HG02938 (cell line): Measurements from ENCODE around the gene BLID.

Experiments
- ATAC-seq: cut with Tn5 transposase; IDR thresholded peaks from one replicate; pipeline ENCODE4 v1.9.1; 2021; ENCODE audit warnings: mild to moderate bottlenecking, moderate library complexity; ENCODE audit not compliant: unreplicated experiment

BLID gene

DNA sequence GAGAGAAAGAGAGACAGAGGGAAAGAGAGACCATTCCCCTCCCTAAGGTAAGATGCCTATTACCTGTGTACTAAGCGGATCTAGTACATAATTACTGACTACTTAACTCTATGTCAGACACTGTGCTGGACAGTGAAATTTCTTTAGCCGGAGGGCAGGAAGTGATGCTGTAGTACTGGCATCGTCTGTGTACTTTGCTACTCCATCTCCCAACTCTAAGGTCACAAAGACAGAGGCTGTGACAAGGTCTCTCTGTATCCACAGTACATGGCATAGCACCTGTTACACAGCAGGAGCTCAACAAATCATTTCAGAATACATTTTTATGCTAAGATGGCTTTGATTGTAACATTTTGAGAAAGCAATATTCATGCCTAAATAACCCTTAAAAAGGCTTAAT, 9.0 kb downstream of the BLID start:
- no peak for ATAC-seq

DNA sequence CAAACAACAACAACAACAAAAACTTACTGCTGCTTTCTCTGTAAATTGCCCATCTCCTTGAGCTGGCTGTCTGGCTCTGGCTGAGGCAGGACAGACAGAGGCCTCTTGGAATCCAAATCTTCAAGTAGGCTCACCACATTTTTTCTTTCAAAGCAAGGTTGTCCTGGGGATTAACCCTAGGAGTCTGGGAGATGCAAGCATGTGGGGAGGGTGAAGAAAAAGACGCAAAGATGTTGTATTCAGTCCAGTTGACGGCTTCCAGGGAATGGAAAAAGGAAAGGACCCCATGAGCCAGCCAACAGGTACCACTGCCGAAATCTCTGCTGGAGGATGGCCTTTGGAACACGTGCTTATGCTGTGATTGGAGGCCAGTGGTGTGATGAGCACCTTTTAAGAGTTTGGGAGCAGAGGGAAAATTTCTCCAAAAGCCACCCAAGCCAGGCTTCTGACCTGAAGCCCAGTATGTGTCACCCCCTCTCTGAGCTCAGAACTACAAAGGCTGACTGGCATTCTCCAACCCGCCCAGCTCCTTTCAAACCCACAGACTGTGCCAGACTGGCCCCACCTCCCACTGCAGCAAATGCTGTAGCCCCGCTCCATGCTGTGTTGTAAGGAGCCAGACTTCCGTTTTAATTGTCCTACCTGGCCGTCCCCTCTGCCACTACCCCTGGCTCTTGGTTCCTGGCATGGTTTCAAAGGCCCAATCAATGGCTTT, 10.8 kb downstream of the BLID start:
- no peak for ATAC-seq

DNA sequence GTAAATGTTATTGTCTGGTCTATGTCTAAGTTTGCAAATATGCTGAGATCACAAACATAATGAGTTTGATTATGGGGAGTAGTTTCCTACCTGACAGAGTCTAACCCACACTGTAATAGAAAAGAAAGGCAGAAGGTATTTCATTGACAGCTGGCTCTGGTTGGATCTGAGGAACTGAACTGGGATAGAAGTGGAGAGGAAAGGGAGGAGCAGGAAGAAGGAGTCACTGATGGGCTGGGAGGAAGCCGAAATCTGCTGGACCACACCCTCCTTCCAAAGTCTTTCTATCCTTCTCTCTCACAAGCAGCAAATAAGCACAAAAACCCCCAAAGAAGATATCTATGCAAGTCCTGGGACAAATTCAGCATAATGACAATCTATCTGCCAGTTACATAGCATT, 11.7 kb downstream of the BLID start:
- ATAC-seq = no peak

DNA sequence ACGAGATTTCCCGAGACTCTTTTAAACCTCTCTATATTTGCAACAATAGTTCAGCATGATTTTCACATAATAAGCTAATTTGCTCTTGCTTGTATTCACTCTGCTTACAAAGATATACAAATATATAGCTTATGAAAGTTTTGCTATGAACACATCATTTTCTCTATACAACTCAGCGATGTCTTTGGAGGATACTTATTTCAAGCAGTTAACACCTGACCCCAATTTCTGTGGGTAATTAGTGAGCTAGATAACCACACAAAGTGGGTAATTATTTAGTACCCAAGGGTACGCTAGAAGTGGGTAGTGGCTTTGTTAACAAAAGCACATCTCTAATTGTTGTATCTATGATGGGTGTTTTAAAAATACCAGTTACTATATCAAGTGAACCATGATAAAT, 12.3 kb downstream of the BLID start:
- no peak for ATAC-seq

DNA sequence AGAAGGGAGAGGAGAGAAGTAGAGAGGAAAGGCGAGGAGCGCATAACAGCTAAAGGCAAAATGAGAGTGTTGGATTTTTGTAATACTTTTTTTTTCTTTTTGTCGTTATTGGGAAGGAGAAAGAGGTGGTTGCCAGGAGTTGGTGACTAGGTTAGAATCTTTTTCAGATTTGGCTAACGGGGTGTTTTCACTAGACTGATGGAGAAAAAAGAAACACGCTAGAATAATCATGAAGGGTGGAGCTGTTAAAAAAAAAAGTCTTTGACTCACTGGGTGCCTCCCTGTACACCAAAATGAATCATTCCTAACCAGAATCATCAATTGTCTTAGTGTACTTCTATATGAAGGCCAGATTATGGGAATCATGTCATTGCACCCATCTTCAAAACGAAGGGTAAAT, 12.7 kb downstream of the BLID start:
- ATAC-seq = no peak

DNA sequence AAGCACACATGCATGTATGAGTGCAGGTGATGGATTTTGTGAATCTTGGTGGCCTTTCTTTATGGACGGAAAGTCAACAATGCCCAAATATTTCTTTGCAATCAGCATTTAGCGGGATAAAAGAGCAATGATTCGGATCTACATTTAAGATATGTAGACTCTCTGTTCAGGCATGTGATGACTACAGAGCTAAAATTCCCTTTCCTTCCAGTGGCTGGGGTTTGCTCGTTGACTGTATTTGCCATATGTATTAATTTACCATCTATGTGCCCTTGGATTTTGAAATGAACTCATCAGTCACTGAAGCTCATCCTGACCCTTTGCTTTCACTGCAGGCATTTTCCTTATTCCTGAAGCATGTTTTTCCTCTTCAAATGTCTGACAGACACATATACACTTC, 13.6 kb downstream of the BLID start:
- ATAC-seq = no peak

DNA sequence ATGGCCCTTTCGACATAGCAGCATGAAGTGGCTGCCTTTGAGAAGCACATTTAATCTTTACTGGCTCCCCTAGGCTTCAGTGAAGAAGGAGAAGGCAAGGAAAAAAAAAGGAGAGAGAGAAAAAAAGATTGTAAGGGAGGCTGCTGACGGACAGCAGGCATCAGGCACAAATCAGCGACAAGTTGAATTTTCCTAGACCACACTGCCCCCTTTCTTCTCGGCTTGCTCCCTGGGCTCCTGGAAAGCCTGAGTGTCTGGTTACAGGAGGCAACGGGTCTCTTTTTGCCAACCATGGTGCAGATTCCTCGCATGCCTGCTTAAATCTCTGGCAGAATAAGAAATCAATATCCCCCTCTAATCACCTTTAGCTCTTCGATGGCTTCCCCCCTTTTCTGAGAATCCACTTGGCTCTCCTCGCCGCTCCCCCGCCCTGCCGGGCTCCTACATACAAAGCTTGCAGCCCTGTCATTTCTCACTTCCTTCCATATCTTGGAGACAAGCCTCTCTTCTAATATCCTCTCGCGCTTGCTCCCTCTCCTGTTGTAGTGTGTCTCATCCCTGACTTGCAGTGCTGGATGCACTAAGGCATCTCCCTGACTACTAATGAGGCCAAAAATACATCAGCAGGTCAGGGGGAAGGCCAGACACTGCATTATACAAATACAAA, 14.3 kb downstream of the BLID start:
- no peak for ATAC-seq

DNA sequence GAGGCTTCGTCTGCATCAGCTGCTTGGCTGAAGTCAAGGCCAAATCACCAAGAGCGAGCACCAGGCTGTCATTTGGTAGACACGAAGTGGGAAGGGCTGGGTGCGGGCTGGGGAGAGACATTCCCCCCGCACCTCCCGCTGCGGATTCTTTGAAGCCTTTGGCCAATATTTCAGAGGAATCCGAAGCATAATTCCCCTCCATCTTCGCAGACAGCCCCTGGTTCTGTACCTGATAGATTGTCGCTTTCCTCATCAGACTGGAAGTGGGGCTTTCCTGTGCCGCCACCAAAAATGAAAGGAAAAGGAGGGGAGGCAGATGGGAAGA, 15.3 kb downstream of the BLID start:
- no peak for ATAC-seq

DNA sequence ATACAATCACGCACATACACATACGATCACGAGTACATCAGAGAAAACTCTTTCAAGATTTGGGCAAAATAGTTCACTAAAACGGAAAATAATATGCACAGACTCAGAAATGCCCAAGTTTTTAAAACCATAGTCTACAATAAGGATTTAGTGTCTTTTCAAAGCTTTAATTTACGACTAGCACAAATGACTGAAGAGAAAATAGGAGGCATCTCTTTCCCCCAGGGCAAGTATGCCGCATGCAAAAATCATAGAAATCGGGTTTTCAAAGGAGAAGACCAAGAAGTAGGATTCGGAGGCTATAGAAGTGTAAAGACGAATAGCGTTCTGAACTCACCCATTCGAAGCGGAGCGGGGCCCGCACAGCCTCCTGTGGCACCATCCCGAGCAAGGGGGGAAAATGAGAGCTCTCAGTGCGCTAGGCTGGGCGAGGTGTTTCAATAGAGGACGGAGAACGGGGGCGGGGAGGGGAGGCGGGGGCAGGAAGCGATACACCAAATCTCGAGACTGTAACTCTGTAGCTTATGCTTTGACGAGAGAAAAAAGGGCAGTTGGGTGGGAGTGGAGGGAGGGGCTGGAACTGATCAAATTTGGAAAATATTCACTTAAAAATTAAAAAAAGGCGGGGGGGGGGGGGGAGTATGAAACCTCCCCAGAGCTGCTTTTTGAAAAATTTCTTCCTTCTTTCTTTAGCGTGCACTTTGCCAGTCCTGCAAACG, 15.8 kb downstream of the BLID start:
- no peak for ATAC-seq

DNA sequence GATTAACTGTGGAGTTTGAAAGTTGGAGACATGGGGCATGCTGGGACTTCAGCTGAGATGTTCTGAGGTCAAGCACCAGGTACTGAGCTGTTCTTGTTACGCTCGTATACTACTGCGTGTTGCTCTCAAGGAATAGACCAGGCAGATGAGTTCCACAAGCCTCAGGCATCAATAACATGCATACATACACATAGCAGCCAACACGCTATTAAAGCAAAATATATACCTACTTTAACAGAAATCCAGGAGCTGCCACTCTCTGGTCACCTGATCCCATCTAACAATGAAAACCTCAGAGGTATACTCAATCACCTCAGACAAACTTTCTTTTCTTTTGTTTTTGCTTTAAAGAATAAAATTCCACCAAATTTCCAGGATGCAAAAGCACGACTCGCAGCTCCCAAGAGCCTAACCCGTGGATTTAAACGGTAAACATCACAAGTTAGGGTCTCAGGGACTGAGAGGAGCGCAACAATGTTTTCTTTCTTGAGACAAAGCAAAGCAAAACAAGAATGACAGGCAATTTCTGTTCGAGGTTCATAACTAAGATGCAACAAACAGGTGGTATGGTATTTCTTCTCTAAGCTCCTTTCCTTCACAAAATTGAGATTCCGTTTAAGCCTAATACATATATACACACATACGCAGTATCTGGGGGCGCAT, 16.5 kb downstream of the BLID start:
- no peak for ATAC-seq

DNA sequence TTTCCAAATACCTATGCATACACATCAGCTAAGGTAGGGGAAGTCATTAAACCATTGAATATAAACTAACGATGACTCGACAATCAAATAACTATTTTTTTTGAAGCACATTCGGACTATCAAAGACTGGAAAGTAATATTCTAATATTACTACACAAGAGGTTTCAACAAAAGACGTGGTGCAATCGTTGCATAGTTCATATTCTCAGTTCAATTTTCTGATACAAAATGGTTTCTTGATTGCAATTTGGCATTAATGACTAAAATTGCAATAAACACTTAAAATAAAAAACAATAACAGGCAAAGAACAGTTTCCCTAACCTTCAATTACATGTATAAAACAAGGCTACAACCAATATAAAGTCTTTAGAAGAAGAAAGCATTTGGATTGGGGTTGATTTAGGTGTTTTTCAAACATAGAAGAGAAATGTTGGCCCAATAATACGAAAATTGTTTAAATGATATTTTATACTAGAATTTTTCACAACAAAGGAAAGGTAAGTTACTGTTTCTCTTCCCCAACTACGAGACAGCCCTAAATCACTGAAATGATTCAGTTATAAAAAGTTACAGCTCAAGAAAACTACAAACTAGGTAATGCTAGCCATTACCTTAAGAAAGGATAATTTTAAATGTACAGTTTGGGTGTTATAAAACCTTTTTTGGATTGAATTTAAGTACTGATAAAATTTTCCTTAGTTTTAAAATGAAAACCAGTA, 17.6 kb downstream of the BLID start:
- no peak for ATAC-seq

DNA sequence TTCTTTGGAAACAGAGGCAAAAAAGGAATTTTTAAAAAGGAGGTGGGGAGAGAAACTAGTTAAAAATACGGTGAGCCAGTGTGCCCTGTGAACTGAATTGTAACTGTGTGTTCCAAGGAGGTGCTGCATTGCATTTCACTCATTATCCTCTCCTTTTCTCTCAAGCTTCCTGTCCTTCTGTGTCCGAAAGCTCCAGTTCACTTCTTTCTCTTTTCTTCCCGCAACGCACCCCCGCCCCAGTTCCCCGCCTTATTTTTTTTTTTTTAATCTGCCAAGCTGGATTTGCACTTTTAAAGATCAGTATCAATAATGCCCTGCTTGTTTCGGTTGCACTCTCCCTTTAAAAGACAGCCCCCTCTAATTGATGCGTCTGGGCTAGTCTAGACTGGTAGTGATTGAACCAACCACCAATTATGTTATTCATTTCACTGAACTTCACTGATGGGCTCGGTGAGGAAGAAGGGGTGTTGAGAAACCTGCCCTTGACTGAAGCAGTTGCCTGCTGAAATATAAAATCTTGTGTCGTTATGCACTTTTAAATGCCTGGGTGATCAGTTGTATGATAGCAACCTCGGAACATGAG, 18.5 kb downstream of the BLID start:
- ATAC-seq = no peak

DNA sequence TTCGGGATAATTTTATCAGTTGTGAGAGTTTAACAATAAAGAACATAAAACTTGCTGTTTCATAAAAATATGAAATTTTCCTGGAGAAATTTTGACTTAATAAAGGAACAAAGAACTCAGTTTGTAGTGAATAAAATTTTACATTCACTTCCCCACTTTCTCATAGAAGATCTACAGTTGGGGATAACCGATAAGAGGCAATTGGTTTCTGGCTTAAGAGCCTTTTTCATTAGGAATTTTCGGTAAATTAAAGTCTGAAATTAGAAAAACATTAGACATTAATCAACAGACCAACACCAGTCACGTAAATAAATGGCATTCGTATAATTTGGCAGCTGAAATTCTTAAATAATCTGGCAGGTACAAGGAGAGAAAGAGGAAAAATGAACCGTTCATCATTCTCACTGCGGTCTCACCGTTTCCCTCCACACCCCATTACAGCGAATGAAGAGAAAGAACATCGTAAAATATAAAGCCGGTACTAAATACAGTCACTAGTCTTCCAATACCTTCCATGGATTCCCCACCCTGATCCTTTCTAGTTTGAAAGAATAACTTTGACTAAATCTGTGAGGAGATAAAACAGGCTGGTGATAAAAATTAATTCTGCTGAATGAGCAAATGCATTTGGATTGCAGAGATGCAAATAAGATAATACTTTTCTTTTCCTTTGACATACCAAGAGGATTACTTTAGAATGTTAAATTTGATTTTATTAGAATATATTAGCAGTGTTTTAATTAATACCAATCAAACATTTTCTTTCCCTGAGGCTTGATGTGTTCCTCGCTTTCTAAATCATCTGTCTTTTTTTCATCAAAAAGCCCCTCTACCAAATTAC, 19.5 kb downstream of the BLID start:
- ATAC-seq = no peak

DNA sequence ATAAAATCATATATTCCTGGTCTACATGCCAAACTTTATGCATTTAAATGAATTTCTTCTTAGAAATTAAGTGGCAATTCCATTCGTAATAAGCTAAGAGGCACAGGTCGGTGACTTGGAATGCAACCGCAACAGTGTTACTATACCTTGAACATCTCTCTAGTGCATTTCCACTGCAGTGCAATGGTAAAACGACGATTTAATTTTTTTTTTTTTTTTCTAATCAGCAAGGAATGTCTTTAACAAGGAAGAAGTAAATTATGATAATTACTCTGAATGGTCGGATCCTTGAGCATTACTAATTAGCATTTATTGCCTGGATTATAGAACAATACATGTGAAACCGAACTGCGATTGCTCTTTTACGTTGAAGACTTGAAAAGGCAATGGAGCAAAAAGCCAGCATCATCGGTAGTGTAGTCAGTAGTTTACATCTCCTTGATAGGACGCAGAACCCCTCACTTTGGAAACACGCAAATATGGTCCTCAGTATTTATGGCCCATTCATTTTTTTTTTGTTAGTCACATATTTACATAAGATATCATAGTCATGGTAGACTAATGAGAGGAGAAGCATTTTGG, 20.2 kb downstream of the BLID start:
- no peak for ATAC-seq

DNA sequence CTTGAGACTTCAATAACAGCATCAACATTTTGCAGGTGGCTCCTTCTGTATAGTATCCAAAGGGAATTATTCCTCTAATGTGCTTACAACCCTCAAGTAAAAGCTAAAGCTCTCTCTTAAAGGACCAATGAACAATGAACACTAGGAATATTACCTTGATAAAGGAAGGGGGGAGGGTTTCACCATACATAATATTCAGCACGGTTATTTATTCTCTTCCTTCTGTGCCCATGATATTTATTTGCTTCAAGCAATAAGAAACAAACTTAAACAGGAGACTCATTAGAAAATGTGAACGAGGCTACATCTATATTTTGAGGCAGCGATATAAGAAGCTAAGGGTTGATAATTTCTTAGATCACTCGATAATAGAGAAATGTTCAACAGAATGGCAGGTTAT, 21.2 kb downstream of the BLID start:
- ATAC-seq = no peak

DNA sequence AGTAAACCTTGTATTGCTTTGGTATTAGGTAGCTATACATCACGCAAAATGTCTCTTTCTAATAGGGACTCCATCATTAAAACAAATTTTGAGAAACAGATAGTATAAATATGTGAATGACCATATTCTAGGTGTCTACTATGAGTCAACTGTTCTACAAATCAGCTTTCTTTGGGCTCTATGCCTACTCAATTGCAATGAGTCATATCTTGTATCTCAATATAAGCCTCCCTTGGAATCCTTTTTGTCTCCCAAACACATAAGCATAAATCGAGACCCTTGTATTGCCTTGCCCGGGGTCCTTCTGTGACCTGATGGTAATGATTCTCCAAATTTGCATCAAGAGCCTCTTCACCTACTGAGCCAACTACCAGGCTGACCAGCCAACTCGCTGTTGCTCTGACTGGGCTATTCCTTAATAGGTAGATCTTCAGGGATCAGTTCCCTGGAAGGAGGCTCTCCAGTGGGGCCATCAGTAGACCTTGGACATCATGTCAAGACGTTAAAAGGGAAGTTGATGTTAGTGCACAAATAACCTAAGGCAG, 22.2 kb downstream of the BLID start:
- no peak for ATAC-seq

DNA sequence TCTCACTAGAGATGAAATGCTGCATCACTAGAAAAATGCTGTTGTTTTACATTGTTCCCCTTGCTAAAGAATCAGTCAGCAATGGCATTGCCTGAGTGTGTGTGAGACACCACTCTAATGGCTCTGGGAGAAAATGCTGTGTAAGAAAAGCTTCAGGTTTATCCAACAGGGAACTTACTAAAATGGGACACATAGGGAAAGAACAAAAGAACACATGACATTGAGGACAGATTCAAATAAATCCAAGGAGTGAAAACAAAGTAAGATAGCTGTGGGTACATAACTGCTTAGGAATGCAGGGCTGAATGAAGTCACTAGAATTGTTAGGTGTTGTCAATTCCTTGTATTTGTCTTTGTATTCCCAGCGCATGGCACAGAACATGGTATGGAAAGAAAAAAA, 24.2 kb downstream of the BLID start:
- ATAC-seq = no peak

DNA sequence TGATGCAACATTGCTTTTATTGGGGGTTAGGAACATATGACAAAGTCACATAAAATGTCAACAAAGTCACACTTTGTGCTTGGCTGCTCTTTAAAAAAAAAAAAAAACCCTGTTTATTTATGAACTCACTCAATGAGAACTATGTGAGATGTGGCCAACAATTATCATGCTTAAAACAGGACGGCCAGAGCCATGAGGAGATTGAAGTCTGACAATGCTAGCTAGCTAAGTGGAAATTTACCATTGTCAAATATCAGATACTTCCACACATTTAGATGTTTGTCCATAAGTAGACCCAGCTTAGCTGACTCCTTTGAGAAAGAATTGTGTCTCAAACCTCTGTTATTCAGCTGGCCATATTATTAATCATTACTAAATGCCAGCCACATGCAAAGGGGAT, 26.9 kb downstream of the BLID start:
- ATAC-seq = no peak

DNA sequence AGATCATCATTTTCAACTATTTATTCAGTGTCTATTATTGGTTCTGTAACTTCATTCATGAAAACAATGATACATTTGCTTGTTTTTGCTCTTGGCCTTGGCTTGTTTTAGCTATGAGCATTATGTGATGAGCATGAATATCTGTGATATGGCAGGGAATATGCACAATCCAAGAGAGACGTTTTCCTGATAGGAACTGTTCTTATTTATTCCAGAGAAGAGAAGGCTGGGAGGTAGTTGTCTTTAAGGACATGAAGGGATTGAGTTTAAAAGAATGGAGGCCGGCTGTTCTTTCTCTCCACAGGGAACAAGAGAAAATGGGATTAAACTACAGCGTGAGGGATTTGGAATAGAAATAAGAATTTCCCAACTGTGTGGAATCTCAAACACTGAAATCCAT, 30.3 kb downstream of the BLID start:
- no peak for ATAC-seq
